NCI-H2227 (cell line): ENCODE measurements around the gene CINP.

Experiments used
- DNase-seq: peaks from one replicate; lab custom pipeline; 2025; ENCODE audit not compliant: unreplicated experiment; lab: John Stamatoyannopoulos, UW

CINP gene

GRCh38 chr14:102362545-102363181, at the start of gene CINP, which contains the start of gene TECPR2:
Gene CINP (minus strand): TSS chr14:102362890. CDS start chr14:102362851, 39 bp downstream.
Gene TECPR2 (plus strand): TSS chr14:102362941. CDS start chr14:102376722, 13,781 bp downstream.
- DNase-seq = peak; percentile 97

- DNase-seq = no peak
Measured at GRCh38 chr14:102408724-102409123, 46.0 kb upstream of the CINP start.

DNA sequence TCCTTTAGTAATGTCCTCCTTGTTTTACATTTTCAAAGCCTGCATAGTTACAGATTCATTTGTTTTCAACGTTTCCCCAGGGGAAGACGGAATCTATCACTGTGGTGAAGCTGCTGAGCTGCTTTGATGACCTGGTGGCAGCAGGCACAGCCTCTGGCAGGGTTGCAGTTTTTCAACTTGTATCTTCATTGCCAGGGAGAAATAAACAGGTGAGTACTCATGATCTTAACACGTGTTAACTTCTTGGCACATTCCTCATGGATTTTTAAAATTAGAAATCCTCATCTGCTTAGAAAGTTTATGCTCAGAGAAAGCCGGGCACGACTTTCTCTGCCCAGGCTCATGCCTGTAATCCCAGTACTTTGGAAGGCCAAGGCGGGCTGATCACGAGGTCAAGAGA, 44.6 kb upstream of the CINP start:
- no peak for DNase-seq

- DNase-seq = no peak
Measured at GRCh38 chr14:102403028-102403427, 40.3 kb upstream of the CINP start.

DNA sequence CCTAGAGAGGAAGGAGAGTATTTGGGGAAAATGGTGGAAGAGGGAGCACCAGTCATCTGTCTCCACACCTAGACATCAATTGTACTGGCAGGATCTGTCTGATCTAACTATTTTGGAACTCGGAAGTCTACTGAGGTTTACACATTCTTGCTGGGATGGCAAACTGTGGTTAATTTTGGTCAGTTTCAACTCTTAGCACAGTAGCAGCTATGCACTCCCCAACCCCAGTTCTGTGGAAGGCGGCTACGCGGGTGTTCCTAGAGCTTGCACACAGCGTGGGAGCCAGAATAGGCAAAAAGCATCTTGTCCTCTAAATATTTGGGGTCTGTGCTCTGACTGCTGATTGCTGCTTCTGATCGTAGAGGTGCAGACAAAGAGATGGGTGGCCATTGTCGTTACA, 33.8 kb upstream of the CINP start:
- no peak for DNase-seq

DNA sequence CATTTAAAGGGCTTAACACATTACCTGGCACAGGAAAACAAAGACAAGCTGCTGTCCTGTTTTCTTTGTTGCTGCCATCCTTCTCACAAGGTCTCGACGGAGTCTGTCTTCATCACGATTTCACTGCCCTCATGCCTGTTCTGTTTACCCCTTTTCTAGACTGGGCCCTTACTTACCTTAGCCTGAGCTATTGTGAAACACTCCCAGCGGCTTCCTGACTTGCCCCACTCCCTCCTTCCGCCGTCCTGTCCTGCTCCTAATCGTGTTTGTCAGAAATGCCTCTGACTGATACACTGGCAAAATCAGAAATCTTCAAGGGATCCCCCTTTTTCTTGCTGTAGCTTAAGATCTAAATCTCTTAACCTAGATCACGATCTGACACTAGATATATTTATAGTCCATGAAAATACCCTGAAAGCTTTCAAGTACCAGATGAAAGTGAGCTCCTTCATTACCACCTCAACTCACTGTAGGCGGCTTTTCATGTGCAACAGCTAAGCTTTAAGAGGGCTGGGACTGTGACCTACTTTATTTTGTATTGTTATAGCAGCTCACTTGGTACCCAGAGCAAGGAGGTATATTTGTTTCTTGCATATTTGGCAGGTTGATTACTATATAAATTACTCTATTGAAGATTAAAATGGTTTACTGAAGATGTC, 32.2 kb upstream of the CINP start:
- no peak for DNase-seq

GRCh38 chr14:102392506-102392905, 29.8 kb upstream of the CINP start:
- DNase-seq = no peak

- DNase-seq = no peak
Measured at GRCh38 chr14:102390064-102390855, 27.6 kb upstream of the CINP start.

GRCh38 chr14:102389246-102389645, 26.6 kb upstream of the CINP start:
- no peak for DNase-seq

- no peak for DNase-seq
Measured at GRCh38 chr14:102387086-102387485, 24.4 kb upstream of the CINP start.

- DNase-seq = no peak
Measured at GRCh38 chr14:102378830-102379229, 16.1 kb upstream of the CINP start.

DNA sequence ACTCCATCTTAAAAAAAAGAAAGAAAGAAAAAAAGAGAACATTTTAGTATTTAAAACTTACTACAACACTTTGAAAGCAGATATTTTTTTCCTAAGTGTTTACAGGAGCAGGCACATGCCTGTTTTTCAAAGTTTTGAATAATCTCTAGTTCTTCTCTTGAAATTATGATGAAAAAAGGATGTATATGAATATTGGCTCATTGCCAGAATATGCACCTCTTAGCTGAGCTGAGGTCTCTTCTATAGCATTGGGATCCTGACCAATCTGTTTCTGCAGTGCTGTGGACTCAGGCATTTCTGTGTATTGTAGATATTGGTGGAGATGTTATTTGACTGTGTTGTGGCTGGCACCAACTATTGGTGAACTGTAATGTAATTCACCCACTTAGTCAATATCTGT, 15.0 kb upstream of the CINP start:
- DNase-seq = no peak

DNA sequence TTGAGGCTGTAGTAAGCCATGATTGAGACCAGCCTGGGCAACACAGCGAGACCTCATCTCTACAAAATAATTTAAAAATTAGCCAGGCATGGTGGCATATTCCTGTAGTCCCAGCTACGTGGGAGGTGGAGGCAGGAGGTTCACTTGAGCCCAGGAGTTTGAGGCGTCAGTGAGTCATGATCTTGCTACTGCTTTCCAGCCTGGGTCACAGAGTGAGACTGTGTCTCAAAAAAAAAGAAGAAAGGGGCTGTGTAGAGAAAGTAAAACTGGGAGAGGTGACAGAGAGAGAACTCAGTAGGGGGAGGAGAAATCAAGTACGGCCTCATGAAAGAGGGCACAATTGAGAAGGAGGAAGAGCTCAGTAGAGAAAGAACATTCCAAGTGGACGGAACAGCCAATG, 12.4 kb upstream of the CINP start:
- DNase-seq = no peak

GRCh38 chr14:102374264-102374663, 11.6 kb upstream of the CINP start:
- no peak for DNase-seq

- no peak for DNase-seq
Measured at GRCh38 chr14:102373110-102373509, 10.4 kb upstream of the CINP start.

DNA sequence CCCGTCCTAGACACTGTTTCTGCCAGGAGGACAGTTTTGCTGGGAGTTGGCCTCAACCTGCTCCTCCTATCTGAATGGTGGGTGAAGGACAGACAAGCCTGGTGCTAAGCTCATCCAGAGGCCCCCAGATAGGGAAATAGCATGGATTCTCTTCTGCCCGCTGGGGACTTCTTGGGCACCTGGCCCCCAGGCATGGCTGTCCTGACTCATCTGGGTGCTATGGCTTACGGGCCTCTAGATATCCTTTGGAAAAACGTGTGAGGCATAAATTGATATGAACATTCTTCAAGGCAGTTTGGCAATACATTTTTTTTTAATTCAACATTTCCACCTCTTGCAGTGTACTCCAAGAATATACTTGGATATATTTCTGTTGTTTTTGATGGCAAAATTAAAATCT, 8.7 kb upstream of the CINP start:
- no peak for DNase-seq

- DNase-seq = no peak
Measured at GRCh38 chr14:102370305-102370809, 7.7 kb upstream of the CINP start.

- DNase-seq = no peak
Measured at GRCh38 chr14:102363182-102363943, 673 bp upstream of the CINP start.

DNA sequence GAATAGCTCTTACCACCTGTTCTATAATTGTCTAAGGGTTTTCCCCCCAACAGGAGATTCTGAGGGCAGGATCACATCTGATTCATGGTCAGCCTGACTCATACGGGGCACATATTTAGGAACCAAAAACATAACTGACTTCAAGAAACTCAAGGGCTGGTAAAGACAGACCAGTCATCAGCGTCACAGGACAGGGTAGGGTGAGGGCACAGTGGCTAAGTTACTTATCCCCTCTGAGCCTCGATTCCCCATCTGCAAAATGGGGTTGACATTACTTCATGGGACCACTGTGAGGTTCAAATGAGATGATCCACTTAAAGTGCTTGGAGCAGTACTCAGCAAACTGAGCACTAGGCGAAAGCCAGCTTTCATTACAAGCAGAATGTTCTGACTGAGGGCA, 606 bp downstream of the CINP start:
- DNase-seq = peak; percentile 32

GRCh38 chr14:102360388-102360787, 2.3 kb downstream of the CINP start:
- DNase-seq = no peak

- DNase-seq = no peak
Measured at GRCh38 chr14:102359341-102359740, 3.3 kb downstream of the CINP start.
